SKM-1 treated with dmso at 0.1 percent for 144 hours (cell line): Measurements from ENCODE around the gene ACKR4.
"Not testable (repeated sequence)": the region's sequence is repeated elsewhere in the genome, so short reads cannot be mapped to it uniquely, and the experiment has no call there.

Experiments used
- DNase-seq: peaks from one replicate; lab custom pipeline; 2025; ENCODE audit not compliant: unreplicated experiment; lab: John Stamatoyannopoulos, UW

Gene ACKR4

GRCh38 chr3:132596816-132597433 is at the start of gene ACKR4:
ACKR4 (plus strand) TSS chr3:132597270; CDS start chr3:132600398, 3,128 bp downstream.
- DNase-seq = no peak

GRCh38 chr3:132549169-132549568 is 47.9 kb upstream of the ACKR4 start:
- DNase-seq = no peak

GRCh38 chr3:132549890-132550578 is 47.0 kb upstream of the ACKR4 start:
- no peak for DNase-seq

GRCh38 chr3:132550579-132551305 is 46.3 kb upstream of the ACKR4 start:
- DNase-seq = peak; percentile 20

GRCh38 chr3:132553826-132554225 is 43.2 kb upstream of the ACKR4 start:
- DNase-seq = no peak

GRCh38 chr3:132554437-132554836 is 42.6 kb upstream of the ACKR4 start:
- no peak for DNase-seq

- no peak for DNase-seq
Measured at GRCh38 chr3:132555306-132556035, 41.6 kb upstream of the ACKR4 start.

- not testable (repeated sequence) for DNase-seq
Measured at GRCh38 chr3:132556036-132556386, 41.1 kb upstream of the ACKR4 start.

GRCh38 chr3:132556508-132557159 is 40.4 kb upstream of the ACKR4 start:
- DNase-seq = no peak

GRCh38 chr3:132561003-132561402 is 36.1 kb upstream of the ACKR4 start:
- no peak for DNase-seq

- no peak for DNase-seq
Measured at GRCh38 chr3:132563420-132564069, 33.5 kb upstream of the ACKR4 start.

- DNase-seq = no peak
Measured at GRCh38 chr3:132564070-132564465, 33.0 kb upstream of the ACKR4 start.

GRCh38 chr3:132568422-132568821 is 28.6 kb upstream of the ACKR4 start:
- no peak for DNase-seq

GRCh38 chr3:132569153-132569552 is 27.9 kb upstream of the ACKR4 start:
- no peak for DNase-seq

- no peak for DNase-seq
Measured at GRCh38 chr3:132569580-132569979, 27.5 kb upstream of the ACKR4 start.

- DNase-seq = no peak
Measured at GRCh38 chr3:132570016-132570415, 27.1 kb upstream of the ACKR4 start.

GRCh38 chr3:132573797-132574211 is 23.3 kb upstream of the ACKR4 start:
- no peak for DNase-seq

- no peak for DNase-seq
Measured at GRCh38 chr3:132587401-132587800, 9.7 kb upstream of the ACKR4 start.

GRCh38 chr3:132592216-132592615 is 4.9 kb upstream of the ACKR4 start:
- no peak for DNase-seq

GRCh38 chr3:132593241-132593946 is 3.7 kb upstream of the ACKR4 start:
- DNase-seq = no peak
